WERI-Rb-1 (cell line): ENCODE measurements around the gene DHRS1.

Experiments
- DNase-seq: peaks from one replicate; pipeline ENCODE4 v3.0.0-alpha.2; 2020
- H3K27ac ChIP-seq: fragments of 250-450 bp; sonication (Bioruptor Pico); 2 replicates; pipeline ENCODE4 v1.5.1; 2020; ENCODE audit warnings: mild to moderate bottlenecking, moderate library complexity
- H3K27me3 ChIP-seq: fragments of 250-450 bp; sonication (Bioruptor Pico); 2 replicates; pipeline ENCODE4 v1.5.1; 2021; ENCODE audit warnings: mild to moderate bottlenecking, low read depth, moderate library complexity; ENCODE audit not compliant: insufficient read depth, severe bottlenecking
- H3K36me3 ChIP-seq: fragments of 250-450 bp; sonication (Bioruptor Pico); 2 replicates; pipeline ENCODE4 v1.5.1; 2020; ENCODE audit warnings: mild to moderate bottlenecking, moderate library complexity
- H3K4me3 ChIP-seq: 2 replicates; pipeline ENCODE4 v1.5.1; 2011; ENCODE audit warnings: low read depth, mild to moderate bottlenecking, control low read depth, low read length
- H3K9me3 ChIP-seq: fragments of 250-450 bp; sonication (Bioruptor Pico); 2 replicates; pipeline ENCODE4 v1.5.1; 2021; ENCODE audit warnings: mild to moderate bottlenecking, moderate library complexity; ENCODE audit not compliant: severe bottlenecking
- TF ChIP-seq, protein P1 (sequence below): IDR thresholded peaks from 2 replicates; pipeline ENCODE4 v1.5.1; 2011; ENCODE audit warnings: low read depth, mild to moderate bottlenecking, control low read depth, inconsistent platforms, low read length

The DHRS1 gene

DNA sequence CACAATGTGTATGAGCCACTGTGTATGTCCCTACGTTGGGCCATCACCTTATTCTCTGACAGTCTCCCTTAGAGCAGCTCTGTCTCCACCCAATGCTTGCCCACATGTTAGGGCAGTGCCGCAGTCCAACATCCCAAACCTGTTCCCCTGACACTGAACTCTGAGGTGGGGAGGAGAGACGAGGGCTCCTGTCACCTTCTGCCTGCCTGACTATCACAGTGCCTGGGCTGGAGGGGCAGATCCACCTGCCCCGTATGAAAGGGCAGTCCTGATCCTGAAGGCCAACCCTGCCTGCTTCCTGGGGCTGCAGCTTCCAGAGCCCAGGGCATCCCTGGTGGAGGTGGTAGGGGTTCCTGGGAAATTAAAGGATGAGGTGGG, 38.8 kb downstream of the DHRS1 start:
- no peaks in the 10 kb centered on the region for H3K9me3 ChIP-seq
- H3K36me3 ChIP-seq = no peaks in the 10 kb centered on the region
- H3K4me3 ChIP-seq = no peak overlapping the region
- no peak overlapping the region for H3K27ac ChIP-seq
- no peaks in the 10 kb centered on the region for H3K27me3 ChIP-seq
- TF ChIP-seq, protein P1, sequence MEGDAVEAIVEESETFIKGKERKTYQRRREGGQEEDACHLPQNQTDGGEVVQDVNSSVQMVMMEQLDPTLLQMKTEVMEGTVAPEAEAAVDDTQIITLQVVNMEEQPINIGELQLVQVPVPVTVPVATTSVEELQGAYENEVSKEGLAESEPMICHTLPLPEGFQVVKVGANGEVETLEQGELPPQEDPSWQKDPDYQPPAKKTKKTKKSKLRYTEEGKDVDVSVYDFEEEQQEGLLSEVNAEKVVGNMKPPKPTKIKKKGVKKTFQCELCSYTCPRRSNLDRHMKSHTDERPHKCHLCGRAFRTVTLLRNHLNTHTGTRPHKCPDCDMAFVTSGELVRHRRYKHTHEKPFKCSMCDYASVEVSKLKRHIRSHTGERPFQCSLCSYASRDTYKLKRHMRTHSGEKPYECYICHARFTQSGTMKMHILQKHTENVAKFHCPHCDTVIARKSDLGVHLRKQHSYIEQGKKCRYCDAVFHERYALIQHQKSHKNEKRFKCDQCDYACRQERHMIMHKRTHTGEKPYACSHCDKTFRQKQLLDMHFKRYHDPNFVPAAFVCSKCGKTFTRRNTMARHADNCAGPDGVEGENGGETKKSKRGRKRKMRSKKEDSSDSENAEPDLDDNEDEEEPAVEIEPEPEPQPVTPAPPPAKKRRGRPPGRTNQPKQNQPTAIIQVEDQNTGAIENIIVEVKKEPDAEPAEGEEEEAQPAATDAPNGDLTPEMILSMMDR = no peak
- no peak for DNase-seq

DNA sequence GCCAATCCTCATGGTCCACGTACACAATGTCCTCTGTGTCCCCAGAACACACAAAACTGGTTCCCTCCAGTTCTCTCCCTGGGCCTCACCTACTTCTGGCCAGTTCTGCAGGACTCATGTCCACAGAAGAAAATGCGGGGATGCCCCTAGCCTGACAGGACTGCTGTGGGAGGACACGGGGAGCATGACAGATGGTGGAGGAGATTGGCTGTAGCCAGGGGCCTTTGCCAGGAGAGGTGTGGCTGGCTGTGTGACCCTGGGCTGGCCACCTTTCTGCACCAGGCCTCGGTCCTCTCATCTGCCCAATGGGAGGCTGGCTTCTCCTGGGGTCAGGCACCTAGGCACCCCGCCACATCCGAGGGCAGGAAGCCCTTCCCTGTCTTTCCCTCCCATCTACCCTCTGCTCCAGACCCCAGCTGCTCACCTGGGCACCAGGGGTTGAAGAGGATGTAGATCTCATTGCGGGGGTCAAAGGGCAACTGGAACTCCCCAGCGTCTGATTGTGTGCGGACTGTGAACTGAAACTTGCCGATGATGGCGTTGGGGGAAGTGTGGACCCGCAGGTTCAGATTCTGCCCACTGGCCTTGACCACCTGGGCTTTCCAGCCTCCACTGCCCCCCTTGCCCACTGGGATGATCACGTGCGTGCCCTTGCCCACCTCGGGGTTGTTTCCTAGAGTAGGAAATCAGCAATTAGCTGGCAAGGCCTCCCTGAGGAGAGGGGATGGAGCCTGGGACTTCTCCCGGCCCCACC, 39.4 kb downstream of the DHRS1 start:
- no peaks in the 10 kb centered on the region for H3K27me3 ChIP-seq
- no peaks in the 10 kb centered on the region for H3K36me3 ChIP-seq
- H3K9me3 ChIP-seq = no peaks in the 10 kb centered on the region
- no peak overlapping the region for H3K4me3 ChIP-seq
- no peak for DNase-seq
- TF ChIP-seq, protein P1 = no peak
- H3K27ac ChIP-seq = no peak overlapping the region

DNA sequence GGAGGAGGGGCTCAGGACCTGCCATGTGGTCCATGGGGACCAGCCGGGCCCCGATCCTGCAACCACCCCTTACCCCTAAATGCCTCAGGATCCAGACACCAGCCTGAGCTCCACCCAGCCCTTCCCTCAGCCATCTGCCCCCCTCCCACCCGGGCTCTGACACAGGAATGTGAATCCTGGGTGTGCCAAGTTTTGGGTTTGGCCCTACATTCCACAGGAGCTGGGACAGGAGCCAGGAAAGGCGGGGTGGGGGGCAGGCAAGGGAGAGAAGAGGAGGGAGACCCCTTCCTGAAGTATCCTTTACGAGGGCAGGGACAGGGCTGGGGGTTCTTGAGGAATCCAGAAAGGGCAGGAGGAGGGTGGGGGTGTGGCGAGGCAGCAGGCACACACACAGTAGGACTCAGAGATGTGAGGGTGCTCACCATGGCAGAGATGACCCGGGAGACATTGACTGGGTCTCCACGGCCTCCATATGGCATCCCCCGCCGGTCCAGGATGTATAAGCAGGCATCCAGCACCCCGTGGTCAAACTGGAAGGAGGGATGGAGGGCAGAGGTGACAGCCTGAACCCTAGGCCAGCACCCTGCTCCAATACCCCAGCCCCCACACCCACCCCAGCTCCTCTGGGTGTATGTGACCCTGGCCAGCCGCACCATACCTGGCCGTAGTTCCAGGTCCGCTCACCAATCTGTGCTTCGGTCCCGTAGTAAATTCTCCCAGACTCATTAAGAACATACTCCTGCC, 40.1 kb downstream of the DHRS1 start:
- Histone ChIP-seq H3K36me3 (no peaks in the 10 kb centered on the region; the same call in 1 of the 2 replicates), H3K4me3 (no peak overlapping the region), H3K27me3 (no peaks in the 10 kb centered on the region), H3K27ac (no peak overlapping the region), H3K9me3 (no peaks in the 10 kb centered on the region)
- DNase-seq = no peak
- TF ChIP-seq, protein P1 = no peak

DNA sequence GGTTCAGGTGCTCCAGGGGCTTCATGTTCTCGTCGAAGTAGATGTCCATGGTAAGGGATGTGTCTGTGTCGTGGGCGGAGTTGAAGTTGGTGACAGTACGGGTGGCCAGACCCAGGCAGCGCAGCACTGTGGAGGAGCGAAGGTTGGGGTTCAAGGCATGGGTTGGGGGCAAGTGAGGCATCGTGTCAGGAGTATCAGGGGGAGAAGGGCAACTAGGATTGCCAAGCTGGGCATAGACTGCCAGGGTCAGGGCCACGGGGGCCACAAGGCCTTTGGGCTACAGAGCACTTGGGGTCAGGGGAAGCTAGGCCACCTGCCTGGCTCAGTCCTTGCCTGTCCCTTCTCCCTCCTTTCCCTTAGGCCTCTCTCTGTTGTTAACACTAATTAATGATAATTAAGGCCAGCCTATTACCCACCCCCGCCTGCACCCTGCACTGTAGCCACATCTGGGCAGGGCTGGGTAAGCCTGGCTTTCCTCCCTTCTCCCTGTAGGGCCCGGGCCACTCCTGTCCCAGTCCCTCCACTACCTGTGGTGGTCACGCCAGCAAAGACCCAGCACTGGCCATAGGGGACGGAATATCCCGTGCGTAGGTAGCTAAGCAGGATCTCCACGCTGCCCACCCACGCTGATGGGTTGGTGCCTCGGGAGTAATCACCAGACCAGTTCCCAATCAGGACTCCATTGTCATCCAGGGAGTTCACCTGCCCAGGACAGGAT, 40.9 kb downstream of the DHRS1 start:
- TF ChIP-seq, protein P1 = no peak
- no peaks in the 10 kb centered on the region for H3K9me3 ChIP-seq
- no peak for DNase-seq
- H3K36me3 ChIP-seq = no peaks in the 10 kb centered on the region; the same call in 1 of the 2 replicates
- no peak overlapping the region for H3K27ac ChIP-seq
- H3K4me3 ChIP-seq = no peak overlapping the region
- no peaks in the 10 kb centered on the region for H3K27me3 ChIP-seq

DNA sequence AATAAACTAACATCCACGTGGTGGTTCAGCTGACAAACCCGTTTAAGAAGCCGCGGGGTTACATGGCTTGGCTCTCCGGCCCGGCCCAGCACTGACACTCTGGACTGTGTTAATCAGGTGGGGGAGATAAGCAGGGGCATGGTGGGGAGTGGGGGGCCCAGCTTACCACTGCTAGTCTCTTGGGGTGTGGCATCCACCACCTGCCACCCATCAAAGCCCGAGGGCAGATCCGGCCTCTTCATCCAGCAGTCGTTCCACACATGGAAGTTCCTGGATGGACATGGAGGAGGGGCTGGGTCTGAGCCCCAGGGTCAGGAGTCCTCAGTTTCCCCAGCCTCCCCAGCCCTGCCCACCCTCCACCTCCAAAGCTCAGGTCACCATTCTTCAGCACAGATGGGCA, 41.5 kb downstream of the DHRS1 start:
- Histone ChIP-seq H3K36me3 (no peaks in the 10 kb centered on the region; the same call in 1 of the 2 replicates), H3K9me3 (no peaks in the 10 kb centered on the region), H3K27me3 (no peaks in the 10 kb centered on the region), H3K27ac (no peak overlapping the region), H3K4me3 (no peak overlapping the region)
- DNase-seq = no peak
- TF ChIP-seq, protein P1 = no peak
